Mesodermal cell (in vitro differentiated cells): ENCODE measurements around the gene CFHR2. TPM values are rescaled to one million over a fixed set of nuclear protein-coding genes. Genes with fewer than 3 reads are reported as not detected.
"Not testable (repeated sequence)": the region's sequence is repeated elsewhere in the genome, so short reads cannot be mapped to it uniquely, and the experiment has no call there.

Source experiments
- H3K27ac ChIP-seq: 2 replicates; pipeline ENCODE4 v1.7.0; 2013; ENCODE audit warnings: mild to moderate bottlenecking, low read depth, low read length, moderate library complexity; ENCODE audit not compliant: severe bottlenecking
- H3K36me3 ChIP-seq: 2 replicates; pipeline ENCODE4 v1.7.1; 2013; ENCODE audit warnings: mild to moderate bottlenecking, low read length, moderate library complexity; ENCODE audit not compliant: control insufficient read depth, insufficient read depth
- H3K4me1 ChIP-seq: one replicate; pipeline ENCODE4 v1.7.1; 2013; ENCODE audit warnings: mild to moderate bottlenecking, low read length; ENCODE audit not compliant: insufficient read depth, control insufficient read depth, poor library complexity, severe bottlenecking
- H3K4me3 ChIP-seq: 2 replicates; pipeline ENCODE4 v1.7.0; 2013; ENCODE audit warnings: low read length, control low read depth, mild to moderate bottlenecking; ENCODE audit not compliant: insufficient read depth, poor library complexity, severe bottlenecking; ENCODE audit errors: extremely low read depth
- H3K9me3 ChIP-seq: 2 replicates; pipeline ENCODE4 v1.7.1; 2013; ENCODE audit warnings: mild to moderate bottlenecking, low read length, moderate library complexity; ENCODE audit not compliant: control insufficient read depth
- WGBS, 2 experiments: methylation state at CpG; one replicate each; pipeline ENCODE4 v1.1.5; 2013; ENCODE audit warnings: missing lambda C conversion rate in 2 of 2; ENCODE audit not compliant: insufficient coverage in 2 of 2; 5-methylcytosine and 5-hydroxymethylcytosine counted together
- polyA plus RNA-seq, 2 experiments: library from polyadenylated mRNA; stranded (reverse); fragments of 50-300 nt; gene quantifications; one replicate each; pipeline ENCODE4 v1.2.3, GENCODE V29; 2013

CFHR2 gene
- polyA plus RNA-seq (2013, experiment 1 of 2): not detected
- polyA plus RNA-seq (2013, experiment 2 of 2): not detected

DNA sequence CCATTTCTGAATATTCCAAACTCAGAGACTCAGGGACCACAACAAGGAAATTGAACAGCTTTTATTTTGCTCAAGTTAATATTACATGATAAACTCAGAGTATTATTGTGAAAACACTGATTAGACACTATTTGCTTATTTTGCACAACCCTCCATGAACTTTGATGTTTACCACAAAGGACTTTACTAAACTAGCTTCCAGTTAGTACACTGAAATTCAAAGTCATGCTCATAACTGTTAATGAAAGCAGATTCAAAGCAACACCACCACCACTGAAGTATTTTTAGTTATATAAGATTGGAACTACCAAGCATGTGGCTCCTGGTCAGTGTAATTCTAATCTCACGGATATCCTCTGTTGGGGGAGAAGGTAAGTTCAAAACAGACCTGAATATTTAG, at the start of gene CFHR2:
Gene CFHR2 (plus strand): TSS at position 171 of the 400 bp plus-strand sequence. CDS start 143 bp downstream, at position 314.
- not testable (repeated sequence) for H3K36me3 ChIP-seq, H3K4me3 ChIP-seq, H3K4me1 ChIP-seq, H3K27ac ChIP-seq, H3K9me3 ChIP-seq
- no CpG with 5 or more reads among the region's 1 CpG for WGBS, 2 experiments

DNA sequence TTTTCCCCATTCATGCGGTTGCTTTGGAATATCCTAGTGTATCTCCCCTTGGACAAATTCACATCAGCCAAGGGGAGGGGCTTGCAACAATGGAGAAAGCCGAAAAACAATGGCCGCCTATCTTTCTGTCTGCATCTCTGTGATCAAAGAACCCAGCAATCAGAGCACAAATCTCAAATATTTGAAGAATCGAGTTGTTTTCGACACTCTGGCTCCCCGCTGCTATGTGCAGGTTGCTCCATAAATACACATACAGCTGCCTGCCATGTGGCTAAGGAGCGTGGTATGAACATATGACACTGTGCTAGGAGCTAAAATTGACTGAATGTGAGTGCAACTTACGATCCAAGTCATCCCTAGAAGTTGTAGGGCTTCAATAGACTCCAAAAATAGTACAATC, 47.2 kb upstream of the CFHR2 start:
- no peaks in the 10 kb centered on the region for H3K4me1 ChIP-seq
- H3K9me3 ChIP-seq: no peaks in the 10 kb centered on the region
- H3K4me3 ChIP-seq: no peak overlapping the region
- no peak overlapping the region for H3K27ac ChIP-seq
- WGBS, 2 experiments: 67 to 84% methylated on average over 5 of the region's 8 CpGs
- no peaks in the 10 kb centered on the region for H3K36me3 ChIP-seq

DNA sequence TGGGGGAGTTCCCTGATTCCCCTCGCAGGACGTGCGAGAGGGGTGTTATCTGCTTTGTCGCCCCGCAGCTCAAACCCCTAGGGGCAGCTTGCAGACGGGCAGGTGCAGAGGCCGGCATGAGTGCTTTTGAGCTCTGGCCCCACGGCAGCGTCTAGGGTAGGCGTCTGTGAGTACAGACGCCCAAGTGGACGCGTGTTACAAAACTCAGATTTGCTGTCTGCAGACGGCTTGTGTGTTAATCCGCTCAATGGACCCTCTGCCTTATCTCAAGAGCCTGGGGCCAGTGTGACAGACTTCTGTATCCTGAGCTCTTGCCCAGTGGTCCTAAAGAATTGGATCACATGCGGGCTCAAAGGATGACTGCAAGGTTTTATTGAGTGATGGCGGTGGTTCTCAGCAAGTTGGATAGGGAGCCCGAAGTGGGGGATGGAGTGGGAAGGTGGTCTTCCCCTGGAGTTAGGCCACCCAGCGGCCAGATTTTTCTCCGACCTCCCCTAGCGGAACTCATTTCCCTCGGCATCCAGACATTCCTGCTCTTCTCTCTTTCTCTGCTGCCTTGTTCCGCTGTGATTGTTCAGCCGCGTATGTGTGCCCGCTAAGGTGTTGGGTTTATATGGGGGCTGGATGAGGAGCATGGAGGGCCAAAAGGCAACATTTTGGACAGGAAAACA, 46.2 kb upstream of the CFHR2 start:
- 87 to 94% methylated on average over 18 to 20 of the region's 26 CpGs for WGBS, 2 experiments
- H3K4me3 ChIP-seq: no peak overlapping the region
- H3K36me3 ChIP-seq: no peaks in the 10 kb centered on the region

DNA sequence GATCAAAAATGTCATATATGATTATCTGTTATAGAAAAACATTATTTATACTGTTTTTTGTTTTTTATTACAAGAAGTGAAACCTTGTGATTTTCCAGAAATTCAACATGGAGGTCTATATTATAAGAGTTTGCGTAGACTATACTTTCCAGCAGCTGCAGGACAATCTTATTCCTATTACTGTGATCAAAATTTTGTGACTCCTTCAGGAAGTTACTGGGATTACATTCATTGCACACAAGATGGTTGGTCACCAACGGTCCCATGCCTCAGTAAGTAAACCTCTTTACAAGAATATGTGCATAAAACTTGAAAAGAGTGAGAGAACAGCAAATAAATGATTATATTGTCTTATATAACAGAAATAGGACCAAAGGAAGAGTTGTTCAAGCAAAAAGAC, 41.2 kb upstream of the CFHR2 start:
- Histone ChIP-seq H3K9me3 (no peaks in the 10 kb centered on the region), H3K36me3 (no peaks in the 10 kb centered on the region), H3K4me3 (no peak overlapping the region), H3K27ac (no peak overlapping the region), H3K4me1 (no peaks in the 10 kb centered on the region)
- WGBS, 2 experiments: 100% methylated on average over 1 of the region's 2 CpGs; no CpG with 5 or more reads in 1 of the 2 experiments

More for the DNA sequence above, 46.2 kb upstream of the CFHR2 start:
- no peaks in the 10 kb centered on the region for H3K9me3 ChIP-seq
- H3K4me1 ChIP-seq: no peaks in the 10 kb centered on the region
- H3K27ac ChIP-seq: no peak overlapping the region

DNA sequence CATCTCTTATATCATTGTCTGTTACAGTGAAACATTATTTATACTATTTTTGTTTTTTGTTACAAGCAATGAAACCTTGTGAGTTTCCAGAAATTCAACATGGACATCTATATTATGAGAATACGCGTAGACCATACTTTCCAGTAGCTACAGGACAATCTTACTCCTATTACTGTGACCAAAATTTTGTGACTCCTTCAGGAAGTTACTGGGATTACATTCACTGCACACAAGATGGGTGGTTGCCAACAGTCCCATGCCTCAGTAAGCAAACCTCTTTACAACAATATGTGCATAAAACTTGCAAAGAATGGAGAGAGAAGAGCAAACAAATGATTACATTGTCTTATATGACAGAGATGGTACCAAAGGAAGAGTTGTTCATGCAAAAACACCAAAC, 33.3 kb upstream of the CFHR2 start:
- WGBS, 2 experiments: 94 to 100% methylated on average over 2 of the region's 2 CpGs
- H3K4me3 ChIP-seq: no peak overlapping the region
- no peak overlapping the region for H3K27ac ChIP-seq
- no peaks in the 10 kb centered on the region for H3K4me1 ChIP-seq
- H3K36me3 ChIP-seq: no peaks in the 10 kb centered on the region
- H3K9me3 ChIP-seq: no peaks in the 10 kb centered on the region

DNA sequence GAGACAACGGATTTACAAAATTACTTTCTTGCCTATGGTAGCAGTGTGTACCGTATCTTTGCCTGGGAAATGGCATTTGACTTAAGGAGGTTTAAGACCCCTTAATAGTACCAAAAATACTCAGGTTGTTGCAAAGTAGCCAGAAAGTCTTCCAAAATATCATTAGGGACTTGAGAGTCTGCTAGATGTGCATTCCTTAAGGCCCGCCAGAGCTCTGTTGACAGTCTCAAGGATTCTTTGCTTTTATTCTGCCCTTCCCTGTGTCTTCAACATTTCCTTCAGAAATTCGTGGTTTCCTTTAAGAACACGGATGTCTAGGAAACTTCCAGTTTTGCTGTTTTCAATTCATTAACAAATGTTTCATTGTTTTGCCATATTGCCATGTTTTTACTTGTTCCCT, 31.3 kb upstream of the CFHR2 start:
- not testable (repeated sequence) for H3K36me3 ChIP-seq, H3K27ac ChIP-seq, H3K9me3 ChIP-seq, H3K4me3 ChIP-seq, H3K4me1 ChIP-seq
- 47 to 78% methylated on average over 1 to 3 of the region's 5 CpGs for WGBS, 2 experiments

DNA sequence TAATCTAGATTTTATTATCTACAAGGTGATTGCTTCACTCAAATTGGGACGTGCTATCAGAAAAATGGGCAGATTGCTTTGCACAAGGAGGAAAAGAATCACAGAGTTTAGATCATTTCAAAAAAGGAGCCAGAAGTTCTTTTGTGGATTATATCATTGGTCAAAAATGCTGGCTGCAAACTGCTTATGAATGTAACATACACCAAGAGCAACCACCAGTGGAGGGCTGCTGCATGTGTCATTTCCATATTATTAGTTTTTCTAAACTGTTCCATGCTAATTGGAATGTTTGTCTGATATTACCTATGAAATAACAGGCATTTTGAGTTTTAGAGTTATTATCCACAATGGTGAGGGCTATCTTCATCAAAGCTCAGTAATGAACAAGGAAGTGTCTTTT, 16.7 kb upstream of the CFHR2 start:
- H3K4me3 ChIP-seq, H3K9me3 ChIP-seq, H3K27ac ChIP-seq, H3K4me1 ChIP-seq, H3K36me3 ChIP-seq: not testable (repeated sequence)
- 100% methylated on average over 1 of the region's 1 CpG for WGBS, 2 experiments

DNA sequence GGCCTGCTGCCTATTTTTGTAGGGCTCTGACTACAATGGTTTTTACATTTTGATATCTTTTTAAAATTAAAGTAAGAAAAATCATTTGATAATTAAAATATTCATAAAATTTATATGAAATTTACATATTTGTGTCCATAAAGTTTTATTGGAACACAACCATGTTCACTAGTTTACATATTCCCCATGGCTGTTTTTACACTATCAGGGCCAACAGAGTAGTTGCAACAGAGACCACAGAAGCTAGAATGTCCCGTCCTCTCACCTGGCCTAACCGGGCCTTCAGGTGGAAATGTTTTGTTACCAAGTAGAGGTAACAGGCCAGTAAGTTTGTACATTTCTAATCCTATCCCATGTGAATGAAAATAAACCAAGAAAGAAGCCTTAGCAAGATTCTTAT, 10.7 kb upstream of the CFHR2 start:
- H3K27ac ChIP-seq, H3K4me1 ChIP-seq, H3K36me3 ChIP-seq, H3K9me3 ChIP-seq, H3K4me3 ChIP-seq: not testable (repeated sequence)
- no CpG with 5 or more reads among the region's 2 CpGs for WGBS, 2 experiments

DNA sequence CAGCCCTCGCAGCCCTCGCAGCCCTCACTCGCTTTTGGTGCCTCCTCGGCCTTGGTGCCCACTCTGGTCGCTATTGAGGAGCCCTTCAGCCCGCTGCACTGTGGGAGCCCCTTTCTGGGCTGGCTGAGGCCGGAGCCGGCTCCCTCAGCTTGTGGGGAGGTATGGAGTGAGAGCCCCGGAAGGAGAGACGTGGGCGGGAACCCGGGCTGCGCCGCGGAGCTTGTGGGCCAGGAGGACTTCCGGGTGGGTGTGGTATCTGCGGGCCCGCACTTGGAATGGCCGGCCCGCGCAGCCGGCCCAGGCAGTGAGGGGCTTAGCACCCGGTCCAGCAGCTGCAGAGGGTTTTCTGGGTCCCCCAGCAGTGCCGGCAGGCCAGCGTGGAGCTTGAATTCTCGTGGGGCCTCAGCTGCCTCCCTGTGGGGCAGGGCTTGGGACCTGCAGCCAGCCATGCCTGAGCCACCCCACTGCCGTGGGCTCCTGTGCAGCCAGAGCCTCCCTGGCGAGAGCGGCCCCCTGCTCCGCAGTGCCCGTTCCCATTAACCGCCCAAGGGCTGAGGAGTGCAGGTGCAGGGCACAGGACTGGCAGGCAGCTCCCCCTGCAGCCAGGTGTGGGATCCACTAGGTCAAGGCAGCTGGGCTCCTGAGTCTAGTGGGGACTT, 9.9 kb upstream of the CFHR2 start:
- no peaks in the 10 kb centered on the region for H3K4me1 ChIP-seq
- no peak overlapping the region for H3K4me3 ChIP-seq
- no peaks in the 10 kb centered on the region for H3K36me3 ChIP-seq
- no peaks in the 10 kb centered on the region for H3K9me3 ChIP-seq
- 93 to 95% methylated on average over 17 to 26 of the region's 32 CpGs for WGBS, 2 experiments
- H3K27ac ChIP-seq: no peak overlapping the region

DNA sequence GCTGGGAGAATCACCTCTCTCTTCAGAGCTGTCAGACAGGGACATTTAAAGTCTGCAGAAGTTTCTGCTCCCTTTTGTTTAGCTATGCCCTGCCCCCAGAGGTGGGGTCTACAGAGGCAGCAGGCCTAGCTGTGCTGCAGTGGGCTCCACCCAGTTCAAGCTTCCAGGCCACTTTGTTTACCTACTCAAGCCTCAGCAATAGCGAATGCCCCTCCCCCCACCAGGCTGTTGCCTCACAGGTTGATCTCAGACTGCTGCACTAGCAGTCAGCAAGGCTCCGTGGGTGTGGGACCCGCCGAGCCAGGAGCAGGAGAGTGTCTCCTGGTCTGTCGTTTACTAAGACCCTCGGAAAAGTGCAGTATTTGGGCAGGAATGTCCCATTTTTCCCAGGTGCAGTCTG, 2.1 kb upstream of the CFHR2 start:
- H3K4me1 ChIP-seq, H3K4me3 ChIP-seq, H3K27ac ChIP-seq, H3K36me3 ChIP-seq, H3K9me3 ChIP-seq: not testable (repeated sequence)
- WGBS, 2 experiments: no CpG with 5 or more reads among the region's 6 CpGs

DNA sequence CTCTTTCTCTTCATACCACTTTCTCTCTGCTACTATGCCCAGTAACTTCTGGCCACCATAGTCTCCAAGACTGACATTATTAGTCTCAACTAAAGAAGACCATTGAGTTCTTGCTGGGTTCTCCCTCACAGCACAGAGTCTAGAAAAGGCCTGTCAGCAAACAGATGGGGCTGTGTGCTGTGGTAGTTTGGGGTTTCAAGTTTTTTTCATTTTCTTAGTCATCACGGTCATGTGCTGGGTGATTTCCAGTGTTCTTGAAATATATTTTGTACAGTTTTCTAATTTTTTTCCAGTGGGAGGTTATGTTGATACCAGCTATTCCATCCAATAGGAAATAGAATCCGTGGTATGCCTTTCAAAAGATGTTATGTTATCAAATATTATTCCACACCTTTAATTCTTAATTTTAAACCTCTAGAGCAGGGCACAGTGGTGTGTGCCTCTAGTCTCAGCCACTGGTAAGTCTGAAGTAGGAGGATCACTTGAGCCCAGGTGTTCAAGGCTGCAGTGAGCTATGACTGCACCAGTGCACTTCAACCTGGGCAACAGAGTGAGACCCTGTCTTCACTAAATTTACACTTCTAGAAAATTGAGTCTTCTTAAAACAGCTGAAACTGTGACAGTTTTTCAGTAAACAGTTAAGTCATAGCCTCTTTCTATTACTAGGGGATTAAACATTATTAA, 8.3 kb downstream of the CFHR2 start:
- Histone ChIP-seq H3K4me1 (no peaks in the 10 kb centered on the region), H3K4me3 (no peak overlapping the region), H3K36me3 (no peaks in the 10 kb centered on the region), H3K27ac (no peak overlapping the region), H3K9me3 (no peaks in the 10 kb centered on the region)
- no CpG with 5 or more reads among the region's 2 CpGs for WGBS, 2 experiments
